ENCODE data around the gene ALCAM. TPM values are rescaled to one million over a fixed set of nuclear protein-coding genes. Genes with fewer than 3 reads are reported as not detected.
"Not testable (repeated sequence)": the region's sequence is repeated elsewhere in the genome, so short reads cannot be mapped to it uniquely, and the experiment has no call there.

The ALCAM gene
- total RNA-seq, 2 experiments from 2014 or later = 1.6 to 1.9 TPM

DNA sequence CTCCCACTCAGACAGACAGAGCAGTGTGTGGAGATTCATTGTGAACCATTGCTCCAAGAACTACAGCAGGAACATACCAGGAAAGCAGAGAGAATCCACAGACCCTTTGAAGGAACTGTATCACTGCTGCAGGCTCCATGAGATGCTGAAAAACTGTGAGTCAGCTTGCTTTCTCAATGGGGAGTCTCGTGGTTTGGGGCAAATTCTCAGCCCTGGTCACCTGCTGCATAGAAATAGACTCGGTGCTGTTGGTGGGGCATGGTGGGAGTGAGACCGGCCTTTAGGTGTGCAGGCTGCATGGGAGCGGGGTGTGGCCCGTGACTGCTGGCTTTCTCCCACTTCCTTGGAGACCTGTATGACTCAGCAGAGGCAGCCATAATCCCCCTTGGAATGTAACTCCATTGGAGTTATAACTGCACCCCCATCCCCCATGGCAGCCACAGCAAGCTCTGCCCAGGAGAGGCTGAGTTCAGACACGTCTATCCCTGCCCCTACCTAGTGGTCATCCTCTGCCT is 35.6 kb downstream of the ALCAM start:
- H3K27me3 ChIP-seq (ENCODE audit: control insufficient read depth in 1 of 2, insufficient read depth in 2 of 2, low read length in 2 of 2) = no peaks in the 10 kb centered on the region
- H3K9me3 ChIP-seq (ENCODE audit: control insufficient read depth in 1 of 2, insufficient read depth in 1 of 2, low read length in 2 of 2) = peaks cover 0 to 10% of the 10 kb centered on the region in 2 experiments
- ChIA-PET CTCF (interaction anchor here (0.6 kb wide), 1 partner anchor 933 kb away, joined by 3 read pairs; no protein-coding TSS in a partner anchor), POLR2A (no interaction called here)
- TF ChIP-seq, protein P1, sequence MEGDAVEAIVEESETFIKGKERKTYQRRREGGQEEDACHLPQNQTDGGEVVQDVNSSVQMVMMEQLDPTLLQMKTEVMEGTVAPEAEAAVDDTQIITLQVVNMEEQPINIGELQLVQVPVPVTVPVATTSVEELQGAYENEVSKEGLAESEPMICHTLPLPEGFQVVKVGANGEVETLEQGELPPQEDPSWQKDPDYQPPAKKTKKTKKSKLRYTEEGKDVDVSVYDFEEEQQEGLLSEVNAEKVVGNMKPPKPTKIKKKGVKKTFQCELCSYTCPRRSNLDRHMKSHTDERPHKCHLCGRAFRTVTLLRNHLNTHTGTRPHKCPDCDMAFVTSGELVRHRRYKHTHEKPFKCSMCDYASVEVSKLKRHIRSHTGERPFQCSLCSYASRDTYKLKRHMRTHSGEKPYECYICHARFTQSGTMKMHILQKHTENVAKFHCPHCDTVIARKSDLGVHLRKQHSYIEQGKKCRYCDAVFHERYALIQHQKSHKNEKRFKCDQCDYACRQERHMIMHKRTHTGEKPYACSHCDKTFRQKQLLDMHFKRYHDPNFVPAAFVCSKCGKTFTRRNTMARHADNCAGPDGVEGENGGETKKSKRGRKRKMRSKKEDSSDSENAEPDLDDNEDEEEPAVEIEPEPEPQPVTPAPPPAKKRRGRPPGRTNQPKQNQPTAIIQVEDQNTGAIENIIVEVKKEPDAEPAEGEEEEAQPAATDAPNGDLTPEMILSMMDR (IDR thresholded peaks at IDR 0.05) = no peak
- H3K4me3 Mint-ChIP-seq = no peak overlapping the region
- intact Hi-C loops (cut with DNase I, micrococcal nuclease) = no loop called here
- H3K27ac ChIP-seq (ENCODE audit: low read depth in 1 of 2, low read length in 2 of 2) = no peak overlapping the region
- DNase-seq (no peak), ATAC-seq (ENCODE audit: poor library complexity) (no peak)
- H3K4me1 ChIP-seq (ENCODE audit: insufficient read depth, low read length) = no peaks in the 10 kb centered on the region
- H3K36me3 Mint-ChIP-seq (ENCODE audit: low read depth) = no peaks in the 10 kb centered on the region
- no peaks in the 10 kb centered on the region for H3K4me1 Mint-ChIP-seq (ENCODE audit: low read depth)
- H3K36me3 ChIP-seq (ENCODE audit: insufficient read depth, low read length) = no peaks in the 10 kb centered on the region
- H3K9me3 Mint-ChIP-seq = peaks cover 9% of the 10 kb centered on the region
- no peak overlapping the region for H3K4me3 ChIP-seq (ENCODE audit: low read length)
- H3K27ac Mint-ChIP-seq = no peak overlapping the region
- H3K27me3 Mint-ChIP-seq = peaks cover 5% of the 10 kb centered on the region

DNA sequence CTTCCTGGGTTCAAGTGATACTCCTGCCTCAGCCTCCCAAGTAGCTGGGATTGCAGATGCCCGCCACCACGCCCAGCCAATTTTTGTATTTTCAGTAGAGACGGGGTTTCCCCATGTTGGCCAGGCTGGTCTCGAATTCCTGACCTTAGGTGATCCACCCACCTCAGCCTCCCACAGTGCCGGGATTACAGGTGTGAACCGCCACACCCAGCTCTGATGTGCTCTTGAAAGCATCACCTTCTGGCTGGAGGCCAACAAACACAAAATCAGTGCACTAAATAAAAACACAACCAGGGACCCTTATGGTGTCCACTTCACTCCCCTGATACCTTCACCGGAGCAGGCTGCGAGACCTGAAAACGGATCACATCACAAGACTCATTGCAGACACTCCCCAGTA is 36.3 kb downstream of the ALCAM start:
- H3K27ac ChIP-seq (ENCODE audit: low read depth in 1 of 2, low read length in 2 of 2); H3K4me1 ChIP-seq (ENCODE audit: insufficient read depth, low read length); H3K27me3 Mint-ChIP-seq; H3K27me3 ChIP-seq (ENCODE audit: control insufficient read depth in 1 of 2, insufficient read depth in 2 of 2, low read length in 2 of 2); POLR2A ChIA-PET; H3K27ac Mint-ChIP-seq; H3K9me3 Mint-ChIP-seq; H3K4me3 ChIP-seq (ENCODE audit: low read length); intact Hi-C loops (cut with DNase I, micrococcal nuclease); H3K9me3 ChIP-seq (ENCODE audit: control insufficient read depth in 1 of 2, insufficient read depth in 1 of 2, low read length in 2 of 2); H3K4me3 Mint-ChIP-seq; H3K36me3 Mint-ChIP-seq (ENCODE audit: low read depth); DNase-seq; ATAC-seq (ENCODE audit: poor library complexity); H3K36me3 ChIP-seq (ENCODE audit: insufficient read depth, low read length); H3K4me1 Mint-ChIP-seq (ENCODE audit: low read depth); CTCF ChIA-PET: not testable (repeated sequence)

DNA sequence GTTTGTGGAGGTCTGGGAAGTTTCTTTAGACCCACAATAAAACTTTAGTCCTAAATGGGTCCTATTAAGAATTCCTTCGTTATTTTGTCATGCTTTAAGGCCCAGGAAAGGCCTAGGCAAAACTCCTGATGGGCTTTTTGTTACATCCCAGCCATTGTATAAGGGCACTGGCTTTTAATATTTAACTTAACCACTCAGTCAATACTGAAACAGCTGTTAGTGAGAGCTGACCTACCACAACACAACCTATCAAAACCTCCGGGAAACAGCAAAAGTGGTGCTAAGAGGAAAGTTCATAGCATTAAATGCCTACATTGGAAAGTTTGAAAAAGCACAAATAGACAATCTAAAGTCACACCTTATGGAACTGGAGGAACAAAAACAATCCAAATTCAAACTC is 39.6 kb downstream of the ALCAM start:
- no peak overlapping the region for H3K27ac Mint-ChIP-seq
- no peak overlapping the region for H3K4me3 ChIP-seq (ENCODE audit: low read length)
- H3K36me3 ChIP-seq (ENCODE audit: insufficient read depth, low read length) = no peaks in the 10 kb centered on the region
- no peaks in the 10 kb centered on the region for H3K27me3 ChIP-seq (ENCODE audit: control insufficient read depth in 1 of 2, insufficient read depth in 2 of 2, low read length in 2 of 2)
- CTCF ChIA-PET = no interaction called here
- peaks cover 3% of the 10 kb centered on the region for H3K27me3 Mint-ChIP-seq
- no peaks in the 10 kb centered on the region for H3K36me3 Mint-ChIP-seq (ENCODE audit: low read depth)
- ATAC-seq (ENCODE audit: poor library complexity) (no peak), DNase-seq (no peak)
- POLR2A ChIA-PET = no interaction called here
- H3K9me3 Mint-ChIP-seq = peaks cover 8% of the 10 kb centered on the region
- H3K4me3 Mint-ChIP-seq = no peak overlapping the region
- peaks cover 0 to 10% of the 10 kb centered on the region in 2 experiments for H3K9me3 ChIP-seq (ENCODE audit: control insufficient read depth in 1 of 2, insufficient read depth in 1 of 2, low read length in 2 of 2)
- no peaks in the 10 kb centered on the region for H3K4me1 Mint-ChIP-seq (ENCODE audit: low read depth)
- TF ChIP-seq, protein P1 (IDR thresholded peaks at IDR 0.05) = no peak
- intact Hi-C loops (cut with DNase I, micrococcal nuclease) = no loop called here
- no peaks in the 10 kb centered on the region for H3K4me1 ChIP-seq (ENCODE audit: insufficient read depth, low read length)
- no peak overlapping the region for H3K27ac ChIP-seq (ENCODE audit: low read depth in 1 of 2, low read length in 2 of 2)

DNA sequence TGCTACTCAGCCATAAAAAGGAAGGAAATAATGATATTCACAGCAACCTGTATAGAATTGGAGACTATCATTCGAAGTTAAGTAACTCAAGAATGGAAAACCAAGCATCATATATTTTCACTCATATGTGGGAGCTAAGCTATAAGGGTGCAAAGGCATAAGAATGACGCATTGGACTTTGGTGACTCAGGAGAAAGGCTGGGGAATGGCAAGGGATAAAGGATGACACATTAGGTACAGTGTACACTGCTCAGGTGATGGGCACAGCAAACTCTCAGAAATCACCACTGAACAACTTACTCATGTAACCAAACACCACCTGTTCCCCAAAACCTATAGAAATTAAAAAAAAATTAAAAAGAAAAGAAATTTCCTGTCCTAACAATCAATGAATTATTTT is 42.7 kb downstream of the ALCAM start:
- TF ChIP-seq, protein P1 (IDR thresholded peaks at IDR 0.05) = no peak
- Mint-ChIP-seq H3K27ac (no peak overlapping the region), H3K4me3 (no peak overlapping the region), H3K9me3 (no peaks in the 10 kb centered on the region), H3K36me3 (ENCODE audit: low read depth) (no peaks in the 10 kb centered on the region), H3K27me3 (no peaks in the 10 kb centered on the region), H3K4me1 (ENCODE audit: low read depth) (no peaks in the 10 kb centered on the region)
- ChIA-PET CTCF (no interaction called here), POLR2A (no interaction called here)
- no peaks in the 10 kb centered on the region for H3K4me1 ChIP-seq (ENCODE audit: insufficient read depth, low read length)
- no peak overlapping the region for H3K27ac ChIP-seq (ENCODE audit: low read depth in 1 of 2, low read length in 2 of 2)
- intact Hi-C loops (cut with DNase I, micrococcal nuclease) = no loop called here
- DNase-seq = no peak
- H3K4me3 ChIP-seq (ENCODE audit: low read length) = no peak overlapping the region
- no peak for ATAC-seq (ENCODE audit: poor library complexity)
- no peaks in the 10 kb centered on the region for H3K27me3 ChIP-seq (ENCODE audit: control insufficient read depth in 1 of 2, insufficient read depth in 2 of 2, low read length in 2 of 2)
- no peaks in the 10 kb centered on the region for H3K36me3 ChIP-seq (ENCODE audit: insufficient read depth, low read length)
- no peaks in the 10 kb centered on the region for H3K9me3 ChIP-seq (ENCODE audit: control insufficient read depth in 1 of 2, insufficient read depth in 1 of 2, low read length in 2 of 2)
